NOMO-1 treated with DMSO at 0.1 percent for 48 hours (cell line): ENCODE data around the gene SAP30BP.

Experiments
- DNase-seq: peaks from one replicate; lab custom pipeline; 2025; ENCODE audit not compliant: unreplicated experiment; lab: John Stamatoyannopoulos, UW

The SAP30BP gene

GRCh38 chr17:75646638-75646992, 20.5 kb upstream of the SAP30BP start:
- DNase-seq: no peak

DNA sequence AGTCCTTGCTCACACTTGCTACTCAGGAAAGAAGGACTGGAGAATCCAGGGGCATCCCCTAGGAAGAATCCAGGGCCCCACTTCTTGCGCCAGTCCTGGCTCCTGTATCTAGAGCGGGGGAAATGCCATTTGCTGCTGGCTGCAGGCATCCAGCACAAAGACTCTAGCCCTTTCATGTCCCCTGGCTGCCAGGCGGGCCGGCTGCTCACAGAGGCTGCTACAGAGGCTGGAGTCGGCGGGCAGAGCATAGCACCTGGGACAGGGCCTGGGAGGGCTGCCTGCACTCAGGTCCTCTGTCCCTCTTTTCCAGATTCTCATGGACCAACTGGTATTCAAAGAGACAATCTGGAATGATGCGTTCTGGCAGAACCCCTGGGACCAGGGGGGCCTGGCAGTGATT, 20.1 kb upstream of the SAP30BP start:
- no peak for DNase-seq

GRCh38 chr17:75647921-75648320, 19.2 kb upstream of the SAP30BP start:
- no peak for DNase-seq

GRCh38 chr17:75649687-75650086, 17.5 kb upstream of the SAP30BP start:
- DNase-seq: no peak

- no peak for DNase-seq
Observed at GRCh38 chr17:75650874-75651273, 16.3 kb upstream of the SAP30BP start.

GRCh38 chr17:75652341-75652740, 14.8 kb upstream of the SAP30BP start:
- DNase-seq: no peak

GRCh38 chr17:75652934-75653549, 14.1 kb upstream of the SAP30BP start:
- DNase-seq: no peak

GRCh38 chr17:75654176-75654575, 13.0 kb upstream of the SAP30BP start:
- DNase-seq: no peak

GRCh38 chr17:75658237-75658636, 8.9 kb upstream of the SAP30BP start:
- DNase-seq: no peak

- no peak for DNase-seq
Observed at GRCh38 chr17:75661531-75661930, 5.6 kb upstream of the SAP30BP start.

DNA sequence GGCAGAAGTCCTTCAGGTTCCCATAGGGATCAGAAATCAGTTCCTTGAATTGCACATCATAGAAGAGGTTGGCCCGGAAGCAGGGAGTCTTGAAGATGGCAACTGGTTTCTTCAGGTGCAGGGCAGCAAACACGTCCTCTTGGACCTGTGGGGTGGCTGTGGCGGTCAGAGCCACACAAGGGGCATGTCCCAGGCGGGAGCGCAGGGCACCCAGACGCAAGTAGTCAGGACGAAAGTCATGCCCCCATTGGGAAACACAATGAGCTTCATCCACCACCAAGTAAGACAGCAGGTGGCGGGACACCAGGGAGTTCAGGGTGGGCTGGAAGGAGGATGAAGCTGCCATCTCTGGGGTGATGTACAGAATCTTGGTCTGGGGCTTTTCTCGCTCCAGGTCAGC, 4.6 kb upstream of the SAP30BP start:
- DNase-seq: no peak

GRCh38 chr17:75664099-75664549, 3.0 kb upstream of the SAP30BP start:
- no peak for DNase-seq

- no peak for DNase-seq
Observed at GRCh38 chr17:75665981-75666380, 1.2 kb upstream of the SAP30BP start.

DNA sequence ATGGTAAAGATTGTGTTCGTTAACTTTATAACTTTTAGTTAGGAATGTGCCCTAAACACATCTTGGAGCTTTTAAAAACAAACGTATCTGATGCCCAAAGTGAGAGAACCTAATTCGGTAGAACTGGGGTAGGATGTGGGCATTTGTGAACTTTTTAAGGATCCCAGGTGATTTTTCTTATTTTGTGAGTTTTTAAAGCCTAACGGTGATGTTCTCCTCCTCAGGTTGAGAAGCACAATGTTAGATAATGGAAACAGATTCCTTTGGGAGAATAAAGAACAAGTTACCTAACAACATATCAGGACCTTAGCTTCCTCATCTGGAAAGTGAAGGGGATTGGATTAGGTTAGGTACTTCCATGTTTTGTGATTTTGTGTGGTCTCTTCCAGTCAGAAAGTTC, 687 bp downstream of the SAP30BP start:
- no peak for DNase-seq

DNA sequence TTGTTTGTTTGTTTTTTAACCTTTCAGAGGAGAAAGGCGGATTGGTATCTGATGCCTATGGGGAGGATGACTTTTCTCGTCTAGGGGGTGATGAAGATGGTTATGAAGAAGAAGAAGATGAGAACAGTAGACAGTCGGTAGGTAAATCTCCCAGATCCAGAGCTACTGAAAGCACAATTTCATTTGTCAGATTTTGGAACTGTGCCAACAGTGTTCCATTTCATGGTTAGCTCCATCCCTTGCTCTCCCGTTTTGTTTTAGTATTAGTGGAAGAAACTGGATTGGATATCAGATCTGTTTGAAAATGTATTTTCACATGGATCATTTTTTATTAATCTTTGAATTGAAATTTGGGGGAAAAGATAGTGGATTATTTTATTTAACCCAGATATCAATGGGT, 1.4 kb downstream of the SAP30BP start:
- DNase-seq: no peak

- no peak for DNase-seq
Observed at GRCh38 chr17:75670868-75671267, 3.7 kb downstream of the SAP30BP start.

DNA sequence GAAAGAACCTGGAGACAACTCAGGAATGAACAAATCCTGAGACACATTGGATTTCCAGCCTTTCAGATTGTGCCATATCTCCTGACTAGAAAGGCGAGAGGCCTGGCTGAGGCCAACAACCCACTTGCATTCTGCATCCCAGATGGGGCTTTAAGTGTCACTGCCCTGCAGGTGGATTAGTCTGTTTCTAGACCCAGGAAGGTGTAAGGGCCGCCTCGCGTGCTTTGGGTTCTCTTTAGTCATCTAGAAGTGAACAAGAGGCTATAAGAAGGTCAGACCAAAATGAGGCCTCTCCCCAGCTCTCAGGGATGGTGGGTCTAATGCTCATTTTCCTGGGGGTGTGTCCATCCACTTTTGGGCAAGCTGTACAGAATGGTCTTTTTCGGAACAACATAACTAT, 4.9 kb downstream of the SAP30BP start:
- DNase-seq: no peak

GRCh38 chr17:75673487-75673886, 6.3 kb downstream of the SAP30BP start:
- DNase-seq: no peak

DNA sequence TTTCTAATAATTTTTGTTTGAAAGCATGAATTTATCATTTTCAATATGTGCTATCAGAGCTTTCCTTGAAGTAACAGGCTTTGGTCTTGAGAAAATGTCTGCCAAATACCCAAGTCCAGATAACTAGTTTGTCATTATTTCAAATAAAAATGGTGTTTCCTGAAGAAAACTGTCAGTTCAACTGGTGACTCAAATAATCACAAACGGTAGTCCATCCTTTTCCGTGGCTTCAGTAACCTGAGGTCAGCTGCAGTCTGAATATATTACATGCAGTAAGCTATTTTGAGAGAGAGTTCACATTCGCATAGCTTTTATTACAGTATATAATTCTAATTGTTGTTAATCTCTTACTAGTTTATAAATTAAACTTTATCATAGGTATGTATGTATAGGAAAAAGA, 9.3 kb downstream of the SAP30BP start:
- DNase-seq: no peak

DNA sequence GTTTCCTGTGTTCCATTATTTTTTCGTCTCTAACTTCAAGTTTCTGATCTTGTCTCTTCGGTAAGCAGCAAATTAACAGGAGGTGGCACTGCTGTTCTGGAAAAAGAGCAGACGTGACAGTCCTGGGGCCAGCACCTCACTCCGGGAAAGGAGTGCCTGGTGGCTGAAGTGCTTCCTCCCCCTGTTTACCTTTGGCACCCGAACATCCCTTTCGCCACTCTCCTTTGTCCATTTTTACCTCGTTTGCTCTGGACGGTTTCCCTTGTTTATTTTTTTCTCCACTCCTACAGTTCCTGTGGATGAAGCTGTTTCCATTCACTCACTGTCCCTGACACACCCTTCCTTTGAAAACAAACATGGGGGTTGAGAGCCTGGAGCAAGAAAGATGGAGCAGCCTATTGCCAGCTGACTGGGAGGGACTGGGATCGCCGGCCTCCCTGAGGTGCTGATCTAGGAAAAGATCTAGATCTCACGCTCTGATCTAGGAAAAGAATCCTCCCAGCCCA, 12.6 kb downstream of the SAP30BP start:
- no peak for DNase-seq

GRCh38 chr17:75680431-75680830, 13.3 kb downstream of the SAP30BP start:
- no peak for DNase-seq

DNA sequence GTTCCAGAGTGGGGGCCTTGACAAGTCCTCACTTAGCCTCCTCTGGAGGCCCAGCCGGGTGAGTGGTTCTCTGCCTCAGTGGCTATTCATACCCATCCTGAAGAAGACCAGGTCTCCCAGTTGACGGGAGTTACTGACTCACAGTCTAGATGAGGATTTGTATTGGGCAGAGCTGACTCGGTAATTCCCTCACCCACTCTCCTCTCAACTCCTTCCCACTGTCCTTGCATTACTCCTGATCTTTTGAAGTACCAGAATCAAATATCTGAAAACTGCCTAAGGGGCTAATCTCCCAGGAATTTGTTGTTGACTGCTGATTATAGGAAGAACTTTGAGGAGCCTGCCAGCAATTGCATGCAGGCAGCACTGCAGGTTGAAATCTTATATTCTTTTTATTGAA, 14.2 kb downstream of the SAP30BP start:
- DNase-seq: no peak

DNA sequence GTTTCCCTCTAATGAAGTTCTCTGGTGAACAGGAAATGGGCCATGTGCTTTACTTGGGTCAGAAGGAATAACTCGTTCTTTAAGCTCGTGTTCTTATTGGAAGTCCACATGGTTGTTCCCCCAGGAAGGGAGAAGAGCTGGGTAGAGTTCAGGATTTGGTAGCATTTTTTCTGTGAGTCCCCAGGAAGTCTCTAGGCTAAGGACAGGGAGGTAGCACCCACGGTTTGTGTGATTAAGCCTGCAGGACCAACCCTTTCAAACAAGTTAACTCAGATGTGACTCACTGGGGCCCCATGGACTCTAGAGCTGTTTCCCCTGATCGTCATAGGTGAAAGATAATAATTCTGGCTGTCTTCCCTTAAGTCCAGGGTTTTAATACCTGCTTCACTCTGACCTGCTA, 16.4 kb downstream of the SAP30BP start:
- DNase-seq: no peak
